Skeletal muscle tissue (tissue), 4 donors: ENCODE data around the gene ST6GALNAC3. TPM values are rescaled to one million over a fixed set of nuclear protein-coding genes. Genes with fewer than 3 reads are reported as not detected.
"Not testable (repeated sequence)": the region's sequence is repeated elsewhere in the genome, so short reads cannot be mapped to it uniquely, and the experiment has no call there.

Experiments used
- H3K27ac ChIP-seq: one replicate; pipeline ENCODE4 v1.7.0; 2013; ENCODE audit warnings: mild to moderate bottlenecking, low read depth, low read length, inconsistent platforms
- H3K27me3 ChIP-seq, 3 donors: one replicate each; pipeline ENCODE4 v1.7.0; 2013; ENCODE audit warnings: low read length in 3 of 3; ENCODE audit not compliant: control insufficient read depth in 3 of 3, insufficient read depth in 3 of 3
- H3K36me3 ChIP-seq, 3 donors: one replicate each; pipeline ENCODE4 v1.7.0; 2013; ENCODE audit warnings: low read length in 3 of 3; ENCODE audit not compliant: control insufficient read depth in 3 of 3, insufficient read depth in 3 of 3
- H3K4me1 ChIP-seq, 3 donors: one replicate each; pipeline ENCODE4 v1.7.0; 2013; ENCODE audit warnings: low read length in 3 of 3, mild to moderate bottlenecking in 3 of 3; ENCODE audit not compliant: control insufficient read depth in 3 of 3, insufficient read depth in 3 of 3
- H3K4me3 ChIP-seq, 3 donors: one replicate each; pipeline ENCODE4 v1.7.0; 2013; ENCODE audit warnings: low read length in 3 of 3
- H3K9ac ChIP-seq, 3 donors: one replicate each; pipeline ENCODE4 v1.7.0; 2013; ENCODE audit warnings: low read length in 3 of 3, mild to moderate bottlenecking in 3 of 3, moderate library complexity in 2 of 3, low read depth in 1 of 3
- H3K9me3 ChIP-seq, 3 donors: one replicate each; pipeline ENCODE4 v1.7.0; 2013; ENCODE audit warnings: low read length in 3 of 3; ENCODE audit not compliant: control insufficient read depth in 3 of 3
- total RNA-seq: library from RNA; depleted of rRNA; stranded (reverse); fragments of >200 nt; gene quantifications from one replicate; pipeline ENCODE4 v1.2.3, GENCODE V29; 2014
- donor health status: Osteomylitis.

Gene ST6GALNAC3
- total RNA-seq, 1 donor from 2014 or later = 3.7 TPM

GRCh38 chr1:76242587-76242986 is 168.0 kb downstream of the ST6GALNAC3 start:
- H3K27ac ChIP-seq, H3K9ac ChIP-seq, H3K4me1 ChIP-seq, H3K27me3 ChIP-seq, H3K4me3 ChIP-seq, H3K9me3 ChIP-seq, H3K36me3 ChIP-seq: not testable (repeated sequence)

- Histone ChIP-seq H3K9me3 (peaks cover 0 to 3% (median 3%) of the 10 kb centered on the region in 3 donors), H3K4me3 (no peak overlapping the region), H3K4me1 (no peaks in the 10 kb centered on the region), H3K27ac (no peak overlapping the region), H3K27me3 (peaks cover 0 to 4% (median 0%) of the 10 kb centered on the region in 3 donors), H3K9ac (no peak overlapping the region), H3K36me3 (no peaks in the 10 kb centered on the region)
Observed at GRCh38 chr1:76247261-76247852, 172.8 kb downstream of the ST6GALNAC3 start.

DNA sequence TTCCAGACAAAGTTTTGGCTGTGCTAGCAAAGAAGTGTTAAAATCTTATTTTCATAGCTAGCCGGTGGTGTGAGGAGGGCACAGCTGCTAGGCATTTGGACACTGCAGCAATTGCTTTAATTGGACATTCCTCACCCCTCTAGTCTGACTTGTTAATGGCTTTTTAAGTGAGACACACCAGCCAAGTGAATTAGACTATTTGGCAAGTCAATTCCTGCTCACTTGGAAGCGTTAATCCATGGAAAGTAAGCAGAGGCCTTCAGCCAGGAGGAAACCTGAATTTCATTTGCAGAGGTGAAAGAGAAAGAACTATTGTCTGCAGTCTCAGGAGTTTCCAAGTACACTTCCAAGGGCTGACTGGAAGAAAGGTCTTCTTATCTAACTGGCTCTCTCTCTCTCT is 175.7 kb downstream of the ST6GALNAC3 start:
- Histone ChIP-seq H3K4me3 (no peak overlapping the region), H3K27me3 (peaks cover 0 to 4% (median 0%) of the 10 kb centered on the region in 3 donors), H3K27ac (no peak overlapping the region), H3K4me1 (no peaks in the 10 kb centered on the region), H3K9ac (no peak overlapping the region), H3K36me3 (no peaks in the 10 kb centered on the region), H3K9me3 (no peaks in the 10 kb centered on the region)

GRCh38 chr1:76252431-76252830 is 177.9 kb downstream of the ST6GALNAC3 start:
- Histone ChIP-seq H3K4me3 (no peak overlapping the region), H3K27ac (no peak overlapping the region), H3K36me3 (no peaks in the 10 kb centered on the region), H3K4me1 (no peaks in the 10 kb centered on the region), H3K9ac (no peak overlapping the region), H3K9me3 (no peaks in the 10 kb centered on the region), H3K27me3 (peaks cover 0 to 3% (median 0%) of the 10 kb centered on the region in 3 donors)

DNA sequence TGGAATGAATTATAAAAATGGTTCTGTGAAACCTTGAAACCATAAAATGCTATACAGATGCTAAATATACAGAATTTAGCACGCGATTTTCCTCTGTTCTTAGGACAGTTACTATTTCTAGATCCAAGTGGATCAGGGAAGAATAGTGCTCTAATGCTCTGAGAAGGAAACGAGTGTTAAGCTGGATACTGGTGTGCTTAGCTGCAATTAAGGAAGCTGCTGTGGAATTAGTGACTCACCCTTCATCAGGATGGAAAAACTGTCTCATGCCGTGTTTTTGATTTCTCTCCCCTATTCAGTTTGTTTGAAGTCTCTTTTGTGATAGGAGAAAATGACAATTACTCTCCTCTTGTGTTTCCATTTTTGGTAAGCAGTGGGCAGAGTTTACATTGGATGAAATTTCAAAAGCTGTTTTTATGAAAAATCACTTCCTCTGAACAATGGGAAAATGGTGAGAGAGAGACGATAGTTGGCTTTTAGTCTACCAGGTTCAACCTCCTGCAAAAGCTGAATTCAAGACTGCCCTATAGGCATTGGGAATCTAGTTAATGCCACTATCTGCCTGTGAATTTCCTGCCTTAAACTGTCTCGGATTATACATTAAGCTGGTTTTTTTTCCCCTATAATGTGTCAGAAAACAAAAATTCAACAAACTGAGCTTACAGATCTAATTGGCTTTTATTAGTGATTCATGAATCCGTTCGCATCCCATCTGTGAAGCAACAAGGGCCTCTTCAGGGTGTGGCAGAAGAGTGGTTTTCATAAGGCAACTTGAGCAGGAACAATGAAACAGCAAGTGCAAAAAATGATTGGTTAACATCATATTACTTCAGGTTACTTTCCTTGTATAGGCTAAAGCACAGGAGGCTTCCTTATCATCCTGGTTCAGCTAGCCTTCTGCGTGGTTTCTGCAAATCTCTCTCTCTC is 179.8 kb downstream of the ST6GALNAC3 start:
- no peaks in the 10 kb centered on the region for H3K27me3 ChIP-seq
- H3K4me1 ChIP-seq = no peaks in the 10 kb centered on the region
- no peaks in the 10 kb centered on the region for H3K9me3 ChIP-seq
- H3K4me3 ChIP-seq = no peak overlapping the region
- H3K36me3 ChIP-seq = no peaks in the 10 kb centered on the region
- no peak overlapping the region for H3K9ac ChIP-seq
- H3K27ac ChIP-seq = no peak overlapping the region

DNA sequence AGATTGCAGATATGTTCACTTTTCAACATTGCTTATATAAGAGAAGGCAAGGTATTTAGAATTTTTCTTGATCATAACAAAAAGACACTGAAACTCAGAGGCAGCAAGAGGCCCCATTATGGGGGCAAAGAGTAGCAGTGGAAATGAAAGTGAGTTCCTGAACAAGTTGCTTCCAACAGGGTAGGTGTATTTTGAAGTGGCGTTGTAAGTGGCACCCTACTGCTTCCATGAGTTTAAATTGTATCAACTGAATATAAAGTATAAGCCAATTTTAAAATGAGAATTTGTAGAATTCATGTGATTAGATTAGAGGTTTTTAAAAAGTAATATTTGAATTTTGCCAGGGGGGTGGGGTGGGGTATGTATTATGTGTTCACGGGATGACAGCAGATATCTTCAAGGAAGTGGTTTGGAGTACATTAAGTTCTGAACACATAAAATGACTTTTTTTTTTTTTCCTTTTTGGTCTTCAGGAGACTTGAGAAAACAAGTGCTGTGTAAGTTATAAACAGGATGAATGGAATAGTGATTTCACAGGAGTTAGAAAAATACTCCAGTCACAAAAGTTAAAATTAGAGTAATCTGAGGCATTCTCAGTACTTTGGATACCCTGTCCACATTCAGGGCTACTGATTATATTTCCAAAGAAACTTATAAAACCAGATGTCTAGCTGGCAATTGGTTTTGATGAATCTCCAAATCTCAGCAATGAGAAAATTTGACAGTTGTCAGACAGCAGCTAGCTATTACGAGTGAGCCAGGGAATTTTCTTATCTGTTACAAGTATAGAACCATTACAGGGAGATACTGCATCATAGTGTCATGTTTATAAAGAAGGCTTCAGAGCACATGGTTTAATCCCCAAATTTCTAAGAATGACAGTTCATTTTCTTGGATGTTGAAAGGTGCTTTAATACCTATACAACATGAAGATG is 182.0 kb downstream of the ST6GALNAC3 start:
- H3K27ac ChIP-seq = no peak overlapping the region
- no peak overlapping the region for H3K9ac ChIP-seq
- H3K36me3 ChIP-seq = no peaks in the 10 kb centered on the region
- no peaks in the 10 kb centered on the region for H3K4me1 ChIP-seq
- no peaks in the 10 kb centered on the region for H3K27me3 ChIP-seq
- H3K9me3 ChIP-seq = no peaks in the 10 kb centered on the region
- H3K4me3 ChIP-seq = no peak overlapping the region

GRCh38 chr1:76257823-76258222 is 183.3 kb downstream of the ST6GALNAC3 start:
- Histone ChIP-seq H3K27ac (no peak overlapping the region), H3K27me3 (no peaks in the 10 kb centered on the region), H3K36me3 (no peaks in the 10 kb centered on the region), H3K4me1 (no peaks in the 10 kb centered on the region), H3K9ac (no peak overlapping the region), H3K9me3 (no peaks in the 10 kb centered on the region), H3K4me3 (no peak overlapping the region)

GRCh38 chr1:76259270-76259669 is 184.7 kb downstream of the ST6GALNAC3 start:
- Histone ChIP-seq H3K9me3 (no peaks in the 10 kb centered on the region), H3K27ac (no peak overlapping the region), H3K36me3 (no peaks in the 10 kb centered on the region), H3K4me1 (no peaks in the 10 kb centered on the region), H3K9ac (no peak overlapping the region), H3K27me3 (no peaks in the 10 kb centered on the region), H3K4me3 (no peak overlapping the region)

GRCh38 chr1:76260279-76260678 is 185.7 kb downstream of the ST6GALNAC3 start:
- H3K4me1 ChIP-seq = no peaks in the 10 kb centered on the region
- H3K9me3 ChIP-seq = no peaks in the 10 kb centered on the region
- no peak overlapping the region for H3K27ac ChIP-seq
- H3K9ac ChIP-seq = no peak overlapping the region
- no peak overlapping the region for H3K4me3 ChIP-seq
- H3K27me3 ChIP-seq = no peaks in the 10 kb centered on the region
- no peaks in the 10 kb centered on the region for H3K36me3 ChIP-seq
